HG02588 (cell line): ENCODE results near the gene SLC36A2.

Experiments
- ATAC-seq: cut with Tn5 transposase; IDR thresholded peaks from one replicate; pipeline ENCODE4 v1.9.1; 2021; ENCODE audit warnings: mild to moderate bottlenecking, moderate library complexity; ENCODE audit not compliant: unreplicated experiment

The SLC36A2 gene

GRCh38 chr5:151285683-151286082 is 61.7 kb downstream of the SLC36A2 start:
- ATAC-seq = no peak

- no peak for ATAC-seq
Measured at GRCh38 chr5:151284392-151284967, 62.9 kb downstream of the SLC36A2 start.

- no peak for ATAC-seq
Measured at GRCh38 chr5:151283120-151283825, 64.1 kb downstream of the SLC36A2 start.

GRCh38 chr5:151281001-151281639 is 66.2 kb downstream of the SLC36A2 start:
- no peak for ATAC-seq

- ATAC-seq = no peak
Measured at GRCh38 chr5:151280443-151280842, 66.9 kb downstream of the SLC36A2 start.

GRCh38 chr5:151278845-151279244 is 68.5 kb downstream of the SLC36A2 start:
- ATAC-seq = no peak

GRCh38 chr5:151275803-151276202 is 71.6 kb downstream of the SLC36A2 start:
- ATAC-seq = no peak

GRCh38 chr5:151274666-151275065 is 72.7 kb downstream of the SLC36A2 start:
- ATAC-seq = no peak

GRCh38 chr5:151271336-151271735 is 76.0 kb downstream of the SLC36A2 start:
- ATAC-seq = no peak

- ATAC-seq = peak; percentile 90
Measured at GRCh38 chr5:151270599-151270998, 76.8 kb downstream of the SLC36A2 start.

GRCh38 chr5:151267491-151268260 is 79.7 kb downstream of the SLC36A2 start:
- no peak for ATAC-seq
